ENCODE data around the gene L3MBTL3.

L3MBTL3 gene

GRCh38 chr6:130185658-130186057 lies 167.3 kb downstream of the L3MBTL3 start:
- DNase-seq (ENCODE audit: low spot score): no peak

DNA sequence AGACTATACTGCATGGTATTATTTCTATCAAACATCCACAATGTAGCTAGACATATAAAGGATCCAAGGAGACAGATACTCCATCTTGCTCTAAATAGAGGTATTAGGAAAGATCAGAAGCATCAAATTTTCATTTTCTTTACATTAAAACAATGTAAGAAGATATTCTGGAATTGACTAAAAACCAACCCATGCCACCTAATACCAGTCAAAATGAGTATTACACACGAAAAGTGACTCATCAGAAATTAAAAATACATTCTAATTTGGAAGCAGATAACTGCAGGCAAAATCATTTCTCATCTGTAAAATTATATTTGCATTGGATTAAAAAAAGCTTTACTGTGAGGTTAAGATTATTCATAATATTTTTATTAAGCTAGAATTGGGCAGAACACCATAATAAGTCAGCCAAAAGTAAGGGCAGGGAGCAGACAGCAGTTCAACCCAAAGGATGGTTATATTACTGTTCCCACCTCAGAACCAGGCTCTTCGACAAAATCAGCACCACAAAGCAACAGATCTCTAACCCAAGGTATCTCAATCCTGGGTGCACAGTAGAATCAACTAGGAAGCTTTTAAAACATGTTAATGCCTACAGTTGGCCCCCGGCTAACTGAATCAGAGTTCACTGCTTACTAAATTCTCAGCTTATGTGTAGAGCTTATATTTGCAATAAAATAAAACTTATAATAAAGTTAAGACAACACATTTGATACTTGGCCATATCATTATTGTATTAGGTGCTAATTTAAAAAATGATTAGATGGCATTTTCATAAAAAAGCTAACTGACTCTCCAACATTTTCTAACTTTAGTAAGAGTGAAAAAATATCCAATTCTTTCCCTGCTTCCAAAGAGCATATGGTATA lies 169.2 kb downstream of the L3MBTL3 start:
- no peak for DNase-seq (ENCODE audit: low spot score)

DNA sequence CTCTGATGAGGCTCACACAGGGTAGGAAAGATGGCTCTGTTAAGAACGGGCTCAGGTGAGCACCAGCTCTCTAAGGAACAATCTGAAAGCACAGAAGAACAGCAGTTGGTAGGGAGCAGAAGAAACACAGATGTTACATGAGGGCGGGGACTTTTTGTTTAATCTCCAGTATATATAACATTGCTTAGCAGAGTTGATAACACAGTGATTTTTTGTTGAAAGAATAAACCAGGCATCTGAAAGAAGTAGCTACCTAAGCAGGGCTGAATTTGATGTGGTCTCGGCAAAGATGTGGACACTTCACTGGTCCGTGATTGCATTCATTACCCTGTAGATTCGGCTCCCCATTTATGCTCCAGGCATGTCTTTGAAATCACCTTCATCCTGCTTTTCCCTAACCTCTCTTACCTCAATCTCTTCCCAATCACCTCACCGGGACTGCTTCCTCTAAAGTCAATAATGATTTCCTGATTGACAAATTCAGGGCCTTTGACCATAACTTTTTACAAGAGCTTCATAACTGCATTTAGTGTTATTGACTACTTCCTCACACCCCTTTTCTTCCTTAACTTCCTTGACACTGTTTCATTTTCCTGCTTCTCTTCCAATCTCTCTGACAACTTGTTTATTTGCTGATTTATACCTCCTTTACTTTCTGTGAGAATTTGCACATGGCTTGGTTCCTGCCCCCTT lies 170.0 kb downstream of the L3MBTL3 start:
- no peak for DNase-seq (ENCODE audit: low spot score)

GRCh38 chr6:130189531-130190397 lies 171.4 kb downstream of the L3MBTL3 start:
- DNase-seq (ENCODE audit: low spot score): no peak

Measured in kidney capillary endothelial cell (primary cell).